Natural killer cell (primary cell): ENCODE data around the gene MKX. TPM values are rescaled to one million over a fixed set of nuclear protein-coding genes. Genes with fewer than 3 reads are reported as not detected.

Experiments
- ATAC-seq, 3 donors: fragments of 150-1000 bp in 2 of 3; fragments of 200-7000 bp in 1 of 3; cut with Tn5 transposase; 1 replicate in 1 of 3; 2 replicates in 2 of 3; pipeline ENCODE4 v1.10.0; 2021; ENCODE audit warnings: mild to moderate bottlenecking in 2 of 3, moderate library complexity in 2 of 3
- DNase-seq, 2 donors: peaks; one replicate each; pipeline versions ENCODE4 v3.0.0 to v3.0.0-alpha.2; 2013 to 2021; ENCODE audit warnings: mixed read lengths in 1 of 2
- H3K27ac ChIP-seq: one replicate; pipeline ENCODE4 v1.5.1; 2013; ENCODE audit warnings: mild to moderate bottlenecking, low read length
- H3K27me3 ChIP-seq: one replicate; pipeline ENCODE4 v1.6.1; 2013; ENCODE audit warnings: low read length; ENCODE audit not compliant: control insufficient read depth, insufficient read depth
- H3K36me3 ChIP-seq: one replicate; pipeline ENCODE4 v1.6.1; 2013; ENCODE audit warnings: low read length; ENCODE audit not compliant: control insufficient read depth, insufficient read depth
- H3K4me1 ChIP-seq: one replicate; pipeline ENCODE4 v1.6.1; 2013; ENCODE audit warnings: low read length; ENCODE audit not compliant: control insufficient read depth, insufficient read depth
- H3K4me3 ChIP-seq: one replicate; pipeline ENCODE4 v1.5.1; 2013; ENCODE audit warnings: low read length
- H3K9me3 ChIP-seq: one replicate; pipeline ENCODE4 v1.6.1; 2013; ENCODE audit warnings: low read length; ENCODE audit not compliant: control insufficient read depth, insufficient read depth
- H3K27ac Mint-ChIP-seq, 2 donors: one replicate each; pipeline ENCODE4 v1.8.0; 2022; ENCODE audit warnings: mild to moderate bottlenecking in 2 of 2, mixed read lengths in 2 of 2, moderate library complexity in 1 of 2
- H3K27me3 Mint-ChIP-seq, 2 donors: one replicate each; pipeline ENCODE4 v1.8.0; 2022; ENCODE audit warnings: low read depth in 2 of 2, mixed read lengths in 2 of 2
- H3K36me3 Mint-ChIP-seq: one replicate; pipeline ENCODE4 v1.8.0; 2022; ENCODE audit warnings: mixed read lengths
- H3K4me1 Mint-ChIP-seq, 2 donors: one replicate each; pipeline ENCODE4 v1.8.0; 2022; ENCODE audit warnings: mixed read lengths in 2 of 2
- H3K4me3 Mint-ChIP-seq: one replicate; pipeline ENCODE4 v1.8.0; 2022; ENCODE audit warnings: mild to moderate bottlenecking, moderate library complexity, mixed read lengths
- H3K9me3 Mint-ChIP-seq, 2 donors: one replicate each; pipeline ENCODE4 v1.8.0; 2022; ENCODE audit warnings: mixed read lengths in 2 of 2
- CTCF ChIP-seq: fragments of 200-600 bp; IDR thresholded peaks from one replicate; pipeline ENCODE4 v1.8.0; 2022; ENCODE audit warnings: antibody characterized with exemption
- WGBS: methylation state at CpG from one replicate; pipeline ENCODE4 v1.1.7; 2013; ENCODE audit warnings: missing lambda C conversion rate; ENCODE audit not compliant: insufficient coverage; 5-methylcytosine and 5-hydroxymethylcytosine counted together
- intact Hi-C: fragments of 100-400 bp; cut with micrococcal nuclease; formaldehyde crosslinking; loops from one replicate; pipeline ENCODE4 v1.14.2; 2022
- total RNA-seq, 4 donors: library from RNA; stranded (reverse); fragments of 120-200 nt in 1 of 4; gene quantifications; one replicate each; pipeline versions ENCODE4 v1.2.3 to v1.2.4, GENCODE V29; 2013 to 2022

The MKX gene
- total RNA-seq, 3 donors from 2014 or later (not counting 1 experiment from before 2014, with no cell fraction given): not detected

- intact Hi-C loops: no loop called here
- H3K36me3 ChIP-seq: no peaks in the 10 kb centered on the region
- H3K36me3 Mint-ChIP-seq: peaks cover 6% of the 10 kb centered on the region
- peaks cover 21 to 34% of the 10 kb centered on the region in 2 donors for H3K27me3 Mint-ChIP-seq
- ATAC-seq (peak; percentile 56 to 60 (median 57)), DNase-seq (peak in 1 of 2 donors; percentile 45)
- no peaks in the 10 kb centered on the region for H3K9me3 Mint-ChIP-seq
- no peaks in the 10 kb centered on the region for H3K9me3 ChIP-seq
- H3K4me3 Mint-ChIP-seq: no peak overlapping the region
- H3K4me3 ChIP-seq: no peak overlapping the region
- H3K27ac ChIP-seq: no peak overlapping the region
- H3K4me1 Mint-ChIP-seq: no peaks in the 10 kb centered on the region
- WGBS: no CpG with 5 or more reads among the region's 1 CpG
- no peaks in the 10 kb centered on the region for H3K27me3 ChIP-seq
- no peak for TF ChIP-seq CTCF
- no peaks in the 10 kb centered on the region for H3K4me1 ChIP-seq
- H3K27ac Mint-ChIP-seq: no peak overlapping the region
Observed at GRCh38 chr10:27783660-27784059, 38.0 kb upstream of the MKX start.

- DNase-seq (no peak), ATAC-seq (no peak)
- Histone ChIP-seq H3K4me1 (no peaks in the 10 kb centered on the region), H3K27ac (no peak overlapping the region), H3K27me3 (no peaks in the 10 kb centered on the region), H3K9me3 (no peaks in the 10 kb centered on the region), H3K36me3 (no peaks in the 10 kb centered on the region), H3K4me3 (no peak overlapping the region)
- H3K36me3 Mint-ChIP-seq: peaks cover 6% of the 10 kb centered on the region
- H3K9me3 Mint-ChIP-seq: no peaks in the 10 kb centered on the region
- no peak overlapping the region for H3K4me3 Mint-ChIP-seq
- peaks cover 29 to 40% of the 10 kb centered on the region in 2 donors for H3K27me3 Mint-ChIP-seq
- intact Hi-C loops: no loop called here
- H3K4me1 Mint-ChIP-seq: no peaks in the 10 kb centered on the region
- TF ChIP-seq CTCF: no peak
- WGBS: 90% methylated on average over 9 of the region's 9 CpGs
- H3K27ac Mint-ChIP-seq: no peak overlapping the region
Observed at GRCh38 chr10:27779462-27780015, 33.9 kb upstream of the MKX start.

GRCh38 chr10:27774831-27775230 lies 29.2 kb upstream of the MKX start:
- Mint-ChIP-seq H3K4me1 (no peaks in the 10 kb centered on the region), H3K4me3 (no peak overlapping the region), H3K9me3 (no peaks in the 10 kb centered on the region), H3K27me3 (peaks cover 34 to 57% of the 10 kb centered on the region in 2 donors), H3K36me3 (no peaks in the 10 kb centered on the region), H3K27ac (no peak overlapping the region)
- intact Hi-C loops: no loop called here
- H3K36me3 ChIP-seq: no peaks in the 10 kb centered on the region
- no peaks in the 10 kb centered on the region for H3K4me1 ChIP-seq
- no peak for DNase-seq
- H3K27ac ChIP-seq: no peak overlapping the region
- TF ChIP-seq CTCF: no peak
- peaks cover 3% of the 10 kb centered on the region for H3K27me3 ChIP-seq
- 63% methylated on average over 1 of the region's 2 CpGs for WGBS
- no peaks in the 10 kb centered on the region for H3K9me3 ChIP-seq
- ATAC-seq: no peak
- no peak overlapping the region for H3K4me3 ChIP-seq

GRCh38 chr10:27771231-27771630 lies 25.6 kb upstream of the MKX start:
- intact Hi-C loops: no loop called here
- no peaks in the 10 kb centered on the region for H3K36me3 ChIP-seq
- Mint-ChIP-seq H3K27me3 (peaks cover 35 to 60% of the 10 kb centered on the region in 2 donors), H3K4me1 (no peaks in the 10 kb centered on the region), H3K4me3 (no peak overlapping the region), H3K27ac (no peak overlapping the region), H3K36me3 (no peaks in the 10 kb centered on the region), H3K9me3 (no peaks in the 10 kb centered on the region)
- H3K4me3 ChIP-seq: no peak overlapping the region
- no peak overlapping the region for H3K27ac ChIP-seq
- no peak for DNase-seq
- no CpG with 5 or more reads among the region's 4 CpGs for WGBS
- no peaks in the 10 kb centered on the region for H3K4me1 ChIP-seq
- H3K27me3 ChIP-seq: peaks cover 3% of the 10 kb centered on the region
- peak in 1 of 3 donors; percentile 35 for ATAC-seq
- no peak for TF ChIP-seq CTCF
- no peaks in the 10 kb centered on the region for H3K9me3 ChIP-seq
